ENCODE results near the gene ALK.

Gene ALK

GRCh38 chr2:29400930-29401653 is 520.3 kb downstream of the ALK start:
- DNase-seq (ENCODE audit: low read depth), result no peak

GRCh38 chr2:29398384-29399237 is 522.8 kb downstream of the ALK start:
- DNase-seq (ENCODE audit: low read depth), result no peak

GRCh38 chr2:29397713-29398112 is 523.7 kb downstream of the ALK start:
- no peak for DNase-seq (ENCODE audit: low read depth)

GRCh38 chr2:29397039-29397438 is 524.3 kb downstream of the ALK start:
- peak; percentile 27 for DNase-seq (ENCODE audit: low read depth)

GRCh38 chr2:29394981-29395350 is 526.4 kb downstream of the ALK start:
- DNase-seq (ENCODE audit: low read depth), result no peak

- no peak for DNase-seq (ENCODE audit: low read depth)
These were observed 526.9 kb downstream of the ALK start for GRCh38 chr2:29394311-29394980.

GRCh38 chr2:29393676-29394075 is 527.7 kb downstream of the ALK start:
- no peak for DNase-seq (ENCODE audit: low read depth)

GRCh38 chr2:29392774-29393173 is 528.6 kb downstream of the ALK start:
- DNase-seq (ENCODE audit: low read depth), result no peak

GRCh38 chr2:29390136-29390535 is 531.2 kb downstream of the ALK start:
- DNase-seq (ENCODE audit: low read depth), result no peak

- DNase-seq (ENCODE audit: low read depth), result no peak
These were observed 531.7 kb downstream of the ALK start for GRCh38 chr2:29389686-29390085.

GRCh38 chr2:29388071-29388470 is 533.3 kb downstream of the ALK start:
- DNase-seq (ENCODE audit: low read depth), result no peak

- DNase-seq (ENCODE audit: low read depth), result peak; percentile 37
These were observed 538.9 kb downstream of the ALK start for GRCh38 chr2:29382486-29382885.

- no peak for DNase-seq (ENCODE audit: low read depth)
These were observed 543.6 kb downstream of the ALK start for GRCh38 chr2:29377788-29378187.

- DNase-seq (ENCODE audit: low read depth), result no peak
These were observed 544.8 kb downstream of the ALK start for GRCh38 chr2:29376541-29376940.

GRCh38 chr2:29375843-29376242 is 545.5 kb downstream of the ALK start:
- DNase-seq (ENCODE audit: low read depth), result peak; percentile 25

- DNase-seq (ENCODE audit: low read depth), result no peak
These were observed 546.6 kb downstream of the ALK start for GRCh38 chr2:29374823-29375222.

- no peak for DNase-seq (ENCODE audit: low read depth)
These were observed 547.5 kb downstream of the ALK start for GRCh38 chr2:29373870-29374269.

GRCh38 chr2:29372185-29372584 is 549.2 kb downstream of the ALK start:
- DNase-seq (ENCODE audit: low read depth), result peak; percentile 61

- no peak for DNase-seq (ENCODE audit: low read depth)
These were observed 550.7 kb downstream of the ALK start for GRCh38 chr2:29370581-29371125.

GRCh38 chr2:29370173-29370572 is 551.2 kb downstream of the ALK start:
- no peak for DNase-seq (ENCODE audit: low read depth)

- no peak for DNase-seq (ENCODE audit: low read depth)
These were observed 552.7 kb downstream of the ALK start for GRCh38 chr2:29368659-29369040.

GRCh38 chr2:29367986-29368658 is 553.3 kb downstream of the ALK start:
- DNase-seq (ENCODE audit: low read depth), result peak; percentile 80
